Activated gamma-delta T cell (primary cell): ENCODE data around the gene SF1.

ENCODE experiments used
- DNase-seq: peaks from one replicate; lab custom pipeline; 2025; lab: John Stamatoyannopoulos, UW

Gene SF1

GRCh38 chr11:64762277-64762673, 16.1 kb downstream of the SF1 start:
- DNase-seq: no peak

GRCh38 chr11:64760759-64761420, 17.5 kb downstream of the SF1 start:
- DNase-seq: no peak

- DNase-seq: no peak
These were observed 18.3 kb downstream of the SF1 start, which contains the start of gene PYGM for GRCh38 chr11:64759722-64760719. Gene PYGM (minus strand): TSS chr11:64759974. CDS start chr11:64759898, 76 bp downstream.

GRCh38 chr11:64759131-64759721, 19.1 kb downstream of the SF1 start:
- no peak for DNase-seq

GRCh38 chr11:64758330-64759079, 19.8 kb downstream of the SF1 start:
- DNase-seq: no peak

- DNase-seq: no peak
These were observed 20.6 kb downstream of the SF1 start for GRCh38 chr11:64757549-64758329.

DNA sequence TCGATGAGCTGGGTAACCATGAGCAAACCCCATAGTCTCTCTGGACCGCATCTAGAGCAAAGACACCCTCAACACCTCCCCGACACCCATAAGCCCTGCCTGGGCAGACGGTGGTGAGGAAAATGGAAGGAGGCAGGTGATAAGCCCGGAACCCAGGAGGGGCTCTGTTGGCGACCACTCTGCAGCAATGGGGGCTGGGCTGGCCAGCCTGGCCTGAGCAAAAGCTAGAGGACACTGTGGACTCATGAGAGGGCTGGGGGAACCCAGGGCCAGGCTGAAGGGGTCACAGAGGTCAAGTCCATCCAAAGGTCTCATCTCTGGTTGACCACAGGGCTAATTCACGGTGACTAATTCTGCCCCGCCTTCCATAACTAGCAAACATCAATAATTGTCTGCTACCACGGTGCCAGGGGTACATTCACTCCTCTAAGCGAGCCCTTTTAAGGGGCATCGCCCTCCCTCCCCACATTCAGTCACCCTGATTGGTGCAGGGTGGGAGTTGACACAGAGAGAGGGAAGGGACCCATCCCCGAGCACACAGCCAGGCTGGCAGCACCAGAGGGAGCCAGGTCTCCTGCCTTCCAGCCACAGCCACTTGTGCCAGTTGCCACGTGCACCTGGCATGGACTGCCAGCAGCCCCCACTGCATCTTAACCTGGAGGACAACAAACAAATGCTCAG, 22.5 kb downstream of the SF1 start:
- DNase-seq: no peak

DNA sequence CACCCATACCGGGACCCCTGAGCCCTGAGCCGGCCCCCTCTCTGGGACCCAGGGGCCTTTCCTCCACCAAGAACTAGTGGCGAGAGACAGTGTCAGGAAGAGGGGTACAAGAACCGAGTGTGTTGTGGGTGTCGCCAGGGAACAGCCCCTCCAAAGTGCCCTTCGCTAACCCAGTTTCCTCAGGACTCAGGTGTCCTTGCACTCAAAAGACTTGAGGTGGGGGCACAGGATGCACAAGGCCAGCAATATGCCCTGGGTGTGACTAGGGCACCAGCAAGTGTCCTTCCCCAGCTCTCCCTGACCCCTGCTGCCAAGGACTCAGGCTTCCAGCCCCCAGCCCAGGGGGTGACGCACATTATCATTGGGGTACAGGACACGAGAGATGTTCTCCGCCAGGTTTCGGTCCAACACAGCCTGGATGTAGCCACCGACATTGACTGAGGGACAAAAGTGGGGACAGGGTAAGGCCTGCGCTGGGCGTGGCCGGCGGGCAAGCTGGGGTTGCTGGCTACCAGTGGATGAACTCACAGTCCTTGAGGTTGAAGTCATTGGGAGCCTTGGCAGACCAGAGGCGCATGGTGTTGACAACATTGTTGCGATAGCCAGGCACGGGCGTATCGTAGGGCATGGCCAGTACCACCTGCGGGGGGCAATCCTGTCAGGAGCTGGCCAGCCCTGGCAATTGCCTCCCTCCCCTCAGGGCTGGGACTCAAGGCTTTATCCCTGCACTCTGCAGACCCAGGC, 23.3 kb downstream of the SF1 start:
- no peak for DNase-seq

DNA sequence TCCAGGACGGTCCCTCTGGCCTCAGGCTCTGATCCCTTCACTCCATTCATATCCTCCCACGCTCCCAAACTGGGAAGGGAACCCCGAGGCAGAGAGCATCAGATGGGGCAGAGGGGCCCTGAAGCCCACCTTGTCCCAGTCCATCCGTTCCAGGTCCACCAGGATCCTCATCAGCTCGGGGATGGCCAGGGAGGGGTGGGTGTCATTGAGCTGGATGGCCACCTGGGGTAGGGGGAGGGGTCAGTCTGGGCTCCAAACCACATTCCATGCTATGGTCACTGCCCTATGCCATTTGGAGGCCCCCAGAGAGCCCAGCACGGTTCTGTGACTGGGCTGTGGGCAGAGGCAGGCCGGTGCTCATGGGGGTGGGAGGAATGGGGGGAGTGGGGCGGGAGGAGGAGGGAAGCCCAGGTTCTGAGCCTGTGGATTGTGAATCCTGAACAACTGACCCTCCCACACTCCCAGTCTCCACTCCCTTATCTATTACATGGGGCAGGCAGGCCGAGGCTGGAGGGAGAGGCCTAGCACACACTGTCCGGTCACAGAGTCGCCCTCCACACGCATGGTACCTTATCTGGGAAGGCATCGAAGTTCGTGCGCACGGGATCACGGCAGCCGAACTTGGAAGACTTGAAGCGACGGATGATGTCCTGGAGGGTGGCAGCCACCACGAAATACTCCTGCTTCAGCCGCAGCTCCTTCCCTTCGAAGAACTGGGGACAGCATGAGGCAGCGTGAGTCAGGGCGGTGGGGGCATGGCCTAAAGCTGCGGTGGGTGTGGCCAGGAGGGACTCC, 24.0 kb downstream of the SF1 start:
- DNase-seq: no peak

DNA sequence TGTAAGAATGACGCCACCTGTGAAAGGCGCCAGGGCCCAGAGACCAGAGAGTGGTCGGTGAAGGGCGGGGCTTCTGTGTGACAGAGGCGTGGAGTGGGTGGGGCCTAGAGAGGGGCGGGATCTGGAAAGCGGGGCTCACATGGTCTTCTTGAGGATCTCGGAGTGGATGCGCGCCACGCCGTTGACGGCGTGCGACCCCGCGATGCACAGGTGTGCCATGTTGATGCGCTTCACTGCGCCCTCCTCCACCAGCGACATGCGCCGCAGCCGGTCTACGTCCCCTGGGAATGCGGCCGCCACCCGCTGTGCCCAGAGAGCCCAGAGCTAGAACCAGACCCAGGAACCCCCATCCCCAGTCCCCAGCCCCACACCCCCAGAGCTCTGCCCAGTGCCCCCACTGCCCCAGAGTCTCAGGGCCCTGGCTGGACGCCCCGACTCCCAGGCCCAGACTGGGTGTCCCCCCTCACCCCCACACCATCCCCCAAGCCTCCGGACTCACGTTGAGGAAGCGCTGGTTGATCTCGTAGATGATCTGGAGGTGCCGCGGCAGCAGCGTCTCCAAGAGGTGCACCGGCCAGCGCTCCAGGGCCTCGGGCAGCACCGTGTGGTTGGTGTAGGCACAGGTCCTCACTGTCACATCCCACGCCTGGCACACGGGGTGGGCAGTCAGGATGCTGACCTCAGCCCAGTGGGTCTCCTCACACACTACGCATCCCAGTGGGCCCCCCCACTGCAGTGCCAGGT, 24.8 kb downstream of the SF1 start:
- no peak for DNase-seq

DNA sequence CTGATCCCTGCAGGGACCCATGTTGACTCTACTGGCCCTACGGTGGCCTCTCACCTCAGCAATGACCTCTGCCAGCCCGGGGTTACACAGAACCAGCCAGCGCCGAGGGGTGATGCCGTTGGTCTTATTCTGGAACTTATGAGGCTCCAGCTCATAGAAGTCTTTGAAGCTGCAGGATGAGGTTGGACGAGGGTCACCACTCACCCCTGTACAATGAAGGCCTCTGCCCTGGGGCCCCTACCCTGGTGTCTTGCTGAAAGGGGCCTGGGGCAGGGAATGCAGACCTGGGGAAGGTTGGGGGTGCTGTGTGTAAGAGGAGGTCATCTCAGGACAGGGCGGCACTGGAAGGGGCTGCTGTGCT, 25.3 kb downstream of the SF1 start:
- DNase-seq: no peak

DNA sequence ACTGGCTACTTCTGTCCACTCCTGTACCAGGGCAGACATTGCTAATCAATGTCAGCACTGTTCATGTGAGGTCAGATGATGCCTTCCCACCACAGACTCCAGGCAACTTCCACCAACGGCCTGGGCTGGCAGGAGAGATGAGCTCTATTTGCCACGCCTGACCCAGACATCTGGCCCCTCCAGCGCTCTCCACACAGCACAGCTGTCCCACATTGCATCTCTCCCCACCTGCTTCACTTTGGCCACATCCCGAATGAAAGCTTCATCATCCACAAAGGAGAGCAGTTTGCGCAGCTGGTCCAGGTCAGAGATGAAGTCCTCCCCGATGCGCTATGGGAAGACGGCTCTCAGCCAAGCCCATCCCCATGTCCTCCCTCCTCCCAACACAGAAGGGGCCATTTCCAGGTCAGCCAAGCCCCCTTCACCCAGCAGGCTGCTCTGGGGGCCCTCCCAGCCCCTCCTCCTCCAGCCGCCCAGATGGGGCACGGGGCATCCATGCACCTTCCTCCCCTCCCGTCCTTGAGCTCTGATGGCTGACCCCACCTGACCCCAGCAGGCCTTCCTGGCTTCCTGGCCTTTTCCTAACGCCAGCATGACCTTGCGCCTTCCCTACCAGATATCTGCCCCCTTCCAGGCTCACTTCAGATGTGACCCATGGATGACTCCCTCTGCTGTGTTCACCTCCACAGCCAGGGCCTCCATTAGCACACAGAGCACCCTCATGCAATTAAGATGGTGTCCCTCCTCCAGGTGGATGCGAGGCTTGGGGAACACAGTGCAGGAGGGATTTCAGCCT, 26.0 kb downstream of the SF1 start:
- DNase-seq: no peak

DNA sequence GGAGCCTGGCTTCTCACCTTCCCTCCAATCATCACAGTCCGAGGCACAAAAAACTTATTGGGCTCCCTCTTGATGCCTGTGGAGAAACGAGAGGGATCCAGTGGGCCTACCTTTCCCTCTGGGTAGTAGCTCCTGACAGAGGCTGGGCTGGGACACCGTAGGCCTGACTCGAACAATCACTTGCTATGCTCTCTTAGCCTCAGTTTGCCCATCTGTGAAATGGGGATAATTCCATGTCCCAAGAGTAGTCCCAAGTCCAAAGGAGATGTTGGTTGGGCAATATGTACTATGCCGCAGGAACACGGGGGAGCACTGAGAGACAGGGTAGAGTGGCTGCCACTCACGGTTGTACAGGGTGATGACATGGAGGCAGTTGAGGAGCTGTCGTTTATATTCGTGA, 26.8 kb downstream of the SF1 start:
- DNase-seq: no peak

DNA sequence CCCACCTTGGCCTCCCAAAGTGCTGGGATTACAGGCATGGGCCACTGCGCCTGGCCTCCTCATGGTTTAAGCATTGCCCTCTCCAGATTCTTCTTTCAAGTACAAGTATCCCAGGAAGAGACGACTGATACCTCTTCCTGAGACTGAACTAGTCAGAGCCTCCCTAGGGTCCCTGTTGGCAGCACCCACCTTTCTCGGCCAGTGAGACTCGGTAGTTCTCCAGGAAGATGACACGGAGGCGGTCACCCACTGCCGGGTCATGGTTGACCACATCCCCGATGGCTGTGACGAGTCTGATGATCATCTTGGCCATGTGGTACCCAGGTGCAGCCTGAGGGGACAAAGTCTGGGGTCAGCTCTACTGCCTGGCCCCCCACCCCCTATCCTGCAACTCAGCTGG, 27.2 kb downstream of the SF1 start:
- no peak for DNase-seq

- DNase-seq: no peak
These were observed 27.8 kb downstream of the SF1 start for GRCh38 chr11:64750361-64751054.

DNA sequence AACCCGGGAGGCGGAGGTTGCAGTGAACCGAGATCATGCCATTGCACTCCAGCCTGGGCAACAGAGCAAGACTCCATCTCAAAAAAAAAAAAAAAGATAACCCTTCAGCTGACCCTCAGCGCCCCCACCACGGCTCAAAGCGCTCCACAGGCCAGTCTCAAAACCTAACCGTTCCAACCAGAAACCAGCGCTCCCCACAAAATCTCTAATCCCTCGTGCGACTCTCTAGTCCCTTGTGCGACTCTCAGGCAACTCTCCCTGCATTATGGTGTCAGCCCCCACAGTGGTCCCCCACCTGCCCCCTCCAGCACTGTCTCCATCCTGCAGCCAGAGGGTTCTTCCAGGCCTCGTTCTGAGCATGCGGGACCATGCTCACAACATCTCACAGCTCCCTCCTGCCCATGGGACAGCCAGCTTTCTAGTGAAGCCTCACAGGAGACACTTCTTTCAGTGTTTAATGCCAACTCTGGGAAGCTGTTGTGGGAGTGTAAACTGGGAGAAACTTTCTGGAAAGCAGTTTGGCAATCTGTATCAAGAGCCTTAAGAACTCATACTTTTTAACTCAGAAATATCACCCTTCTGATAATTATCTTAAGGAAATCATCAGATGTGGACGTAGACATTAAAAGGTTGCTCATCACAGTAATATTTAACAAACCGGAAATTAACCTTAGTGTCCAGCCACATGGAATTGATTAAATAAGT, 30.2 kb downstream of the SF1 start:
- DNase-seq: no peak
